Mesenchymal stem cell (in vitro differentiated cells and primary cell): ENCODE results near the gene CIAO3. TPM values are rescaled to one million over a fixed set of nuclear protein-coding genes. Genes with fewer than 3 reads are reported as not detected.

ENCODE experiments used
- DNase-seq: peaks from one replicate; pipeline ENCODE4 v3.0.0-alpha.2; 2013
- H2AFZ ChIP-seq: one replicate; pipeline ENCODE4 v1.6.1; 2013; ENCODE audit warnings: low read depth, mild to moderate bottlenecking, control low read depth, inconsistent platforms, low read length, moderate library complexity
- H2AK5ac ChIP-seq: 2 replicates; pipeline ENCODE4 v1.6.1; 2013; ENCODE audit warnings: low read length, moderate library complexity, mild to moderate bottlenecking, inconsistent platforms; ENCODE audit not compliant: severe bottlenecking
- H2BK120ac ChIP-seq: one replicate; pipeline ENCODE4 v1.6.1; 2013; ENCODE audit warnings: low read depth, mild to moderate bottlenecking, inconsistent platforms, low read length, moderate library complexity
- H2BK12ac ChIP-seq, 2 experiments: one replicate each; pipeline ENCODE4 v1.6.1; 2013; ENCODE audit warnings: inconsistent platforms in 2 of 2, low read length in 2 of 2, mild to moderate bottlenecking in 2 of 2, moderate library complexity in 2 of 2, control low read depth in 1 of 2
- H2BK15ac ChIP-seq: one replicate; pipeline ENCODE4 v1.6.1; 2013; ENCODE audit warnings: mild to moderate bottlenecking, low read depth, inconsistent platforms; ENCODE audit not compliant: poor library complexity, severe bottlenecking
- H2BK5ac ChIP-seq: 2 replicates; pipeline ENCODE4 v1.6.1; 2013; ENCODE audit warnings: low read depth, mild to moderate bottlenecking, low read length, control low read depth, inconsistent platforms; ENCODE audit not compliant: poor library complexity, severe bottlenecking
- H3K14ac ChIP-seq, 2 experiments: one replicate each; pipeline ENCODE4 v1.6.1; 2013; ENCODE audit warnings: inconsistent platforms in 2 of 2, low read length in 2 of 2, control low read depth in 1 of 2, mild to moderate bottlenecking in 1 of 2, moderate library complexity in 1 of 2
- H3K18ac ChIP-seq, 2 experiments: one replicate each; pipeline ENCODE4 v1.6.1; 2013; ENCODE audit warnings: inconsistent platforms in 2 of 2, low read length in 2 of 2, control low read depth in 1 of 2, low read depth in 1 of 2, mild to moderate bottlenecking in 1 of 2
- H3K23ac ChIP-seq, 2 experiments: one replicate each; pipeline ENCODE4 v1.6.1; 2013; ENCODE audit warnings: inconsistent platforms in 2 of 2, low read length in 2 of 2, mild to moderate bottlenecking in 2 of 2, moderate library complexity in 2 of 2, control low read depth in 1 of 2
- H3K27ac ChIP-seq: 2 replicates; pipeline ENCODE4 v1.5.1; 2013; ENCODE audit warnings: mild to moderate bottlenecking, moderate library complexity, low read length, control low read depth, inconsistent platforms; ENCODE audit not compliant: poor library complexity, severe bottlenecking
- H3K27me3 ChIP-seq, 2 experiments: 2 replicates each; pipeline versions ENCODE4 v1.6.1 to v1.7.0; 2013; ENCODE audit warnings: low read length in 2 of 2, mild to moderate bottlenecking in 2 of 2, moderate library complexity in 2 of 2, control low read depth in 1 of 2, inconsistent platforms in 1 of 2; ENCODE audit not compliant: control insufficient read depth in 1 of 2, insufficient read depth in 1 of 2
- H3K36me3 ChIP-seq, 2 experiments: 2 replicates each; pipeline versions ENCODE4 v1.6.1 to v1.7.0; 2013; ENCODE audit warnings: low read length in 2 of 2, control low read depth in 1 of 2, inconsistent platforms in 1 of 2, low read depth in 1 of 2, mild to moderate bottlenecking in 1 of 2; ENCODE audit not compliant: insufficient read depth in 2 of 2, control insufficient read depth in 1 of 2
- H3K4ac ChIP-seq, 2 experiments: one replicate each; pipeline ENCODE4 v1.6.1; 2013; ENCODE audit warnings: inconsistent platforms in 2 of 2, low read length in 2 of 2, mild to moderate bottlenecking in 2 of 2, moderate library complexity in 2 of 2, control low read depth in 1 of 2, low read depth in 1 of 2
- H3K4me1 ChIP-seq: 2 replicates; pipeline ENCODE4 v1.6.1; 2013; ENCODE audit warnings: low read depth, low read length, control low read depth; ENCODE audit not compliant: control insufficient read depth, insufficient read depth
- H3K4me2 ChIP-seq: 2 replicates; pipeline ENCODE4 v1.6.1; 2013; ENCODE audit warnings: low read length, mild to moderate bottlenecking, inconsistent platforms; ENCODE audit not compliant: poor library complexity, severe bottlenecking
- H3K4me3 ChIP-seq, 2 experiments: 2 replicates each; pipeline versions ENCODE4 v1.5.1 to v1.7.0; 2013; ENCODE audit warnings: low read length in 2 of 2, mild to moderate bottlenecking in 2 of 2, control low read depth in 1 of 2, low read depth in 1 of 2; ENCODE audit not compliant: insufficient read depth in 1 of 2
- H3K79me1 ChIP-seq: replicated peaks from 2 replicates; pipeline ENCODE4 v1.6.1; 2013; ENCODE audit warnings: mild to moderate bottlenecking, control low read depth, low read length, inconsistent platforms; ENCODE audit not compliant: poor library complexity, severe bottlenecking
- H3K9ac ChIP-seq: 2 replicates; pipeline ENCODE4 v1.7.0; 2013; ENCODE audit warnings: mild to moderate bottlenecking, low read length, moderate library complexity
- H3K9me3 ChIP-seq: 2 replicates; pipeline ENCODE4 v1.7.0; 2013; ENCODE audit warnings: mild to moderate bottlenecking, low read length; ENCODE audit not compliant: control insufficient read depth
- H4K8ac ChIP-seq: one replicate; pipeline ENCODE4 v1.6.1; 2013; ENCODE audit warnings: inconsistent platforms, mild to moderate bottlenecking, low read length, moderate library complexity
- H4K91ac ChIP-seq: one replicate; pipeline ENCODE4 v1.6.1; 2013; ENCODE audit warnings: mild to moderate bottlenecking, low read length, inconsistent platforms
- WGBS: methylation state at CpG from one replicate; pipeline ENCODE4 v1.1.7; 2013; ENCODE audit warnings: mixed read lengths; 5-methylcytosine and 5-hydroxymethylcytosine counted together
- small RNA-seq: library from polyadenylated mRNA; stranded (forward); fragments of <200 nt; extraction: miRNeasy Mini kit (QIAGEN cat#:217004); gene quantifications from one replicate; pipeline ENCODE3, GENCODE V24; 2013; ENCODE audit warnings: low read depth

CIAO3 gene

DNA sequence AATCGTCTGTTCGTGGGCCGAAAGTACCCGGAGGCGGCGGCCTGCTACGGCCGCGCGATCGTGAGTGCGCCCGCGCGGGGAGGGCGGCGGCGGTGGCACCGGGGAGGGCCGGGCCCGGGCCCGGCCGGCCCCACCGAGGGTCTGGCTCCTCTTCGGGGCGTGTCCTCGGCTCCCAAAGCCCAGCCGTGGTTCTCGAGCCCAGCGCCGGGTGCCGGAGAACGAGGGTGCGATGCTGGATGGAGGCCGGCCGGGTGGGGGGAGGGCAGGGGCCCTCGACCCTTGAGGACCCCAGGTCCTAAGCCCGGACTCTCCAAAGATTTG is 60.2 kb downstream of the CIAO3 start:
- H4K8ac ChIP-seq, result peak overlapping the region; percentile 72
- peaks cover 71% of the 10 kb centered on the region for H3K4me1 ChIP-seq
- WGBS, result under 1% methylated on average over 38 of the region's 38 CpGs
- H2BK15ac ChIP-seq, result no peak overlapping the region
- no peaks in the 10 kb centered on the region for H3K27me3 ChIP-seq
- peak overlapping the region; percentile 52 for H4K91ac ChIP-seq
- H3K9ac ChIP-seq, result peak overlapping the region; percentile 94
- H2BK120ac ChIP-seq, result peak overlapping the region; percentile 45
- H3K4ac ChIP-seq, result peak overlapping the region; percentile 65 to 91
- no peaks in the 10 kb centered on the region for H3K9me3 ChIP-seq
- no peak overlapping the region for H2AK5ac ChIP-seq
- no peak for DNase-seq
- peak overlapping the region; percentile 83 for H3K4me2 ChIP-seq
- H2AFZ ChIP-seq, result no peak overlapping the region
- H3K79me1 ChIP-seq, result peaks cover 14% of the 10 kb centered on the region
- no peak overlapping the region for H3K23ac ChIP-seq
- peaks cover 29 to 58% of the 10 kb centered on the region in 2 experiments for H3K36me3 ChIP-seq
- H3K27ac ChIP-seq, result peak overlapping the region; percentile 59
- H3K18ac ChIP-seq, result peak overlapping the region; percentile 50 to 76
- peak overlapping the region; percentile 80 to 93 for H3K4me3 ChIP-seq
- peak overlapping the region in 1 of 2 experiments; percentile 80 for H3K14ac ChIP-seq
- H2BK5ac ChIP-seq, result peak overlapping the region; percentile 20
- no peak overlapping the region for H2BK12ac ChIP-seq

GRCh38 chr16:679814-680624 is 60.8 kb downstream of the CIAO3 start, which contains the start of gene STUB1:
Gene STUB1, plus strand, starts transcription at chr16:680410. Its CDS starts 116 bp downstream, at chr16:680526.
- H3K14ac ChIP-seq, result peak within 1 kb of the TSS in 1 of 2 experiments; percentile 92
- H2BK5ac ChIP-seq, result peak within 1 kb of the TSS; percentile 20
- H3K36me3 ChIP-seq, result peaks cover 24 to 52% of the 10 kb centered on the region in 2 experiments
- H2AFZ ChIP-seq, result peak within 1 kb of the TSS; percentile 81
- peak within 1 kb of the TSS; percentile 92 for H4K8ac ChIP-seq
- H2BK12ac ChIP-seq, result peak within 1 kb of the TSS in 1 of 2 experiments; percentile 70
- H2BK120ac ChIP-seq, result peak within 1 kb of the TSS; percentile 91
- peak within 1 kb of the TSS; percentile 83 for H4K91ac ChIP-seq
- no peaks in the 10 kb centered on the region for H3K27me3 ChIP-seq
- H3K4me1 ChIP-seq, result peaks cover 71% of the 10 kb centered on the region
- peak; percentile 90 for DNase-seq
- H3K4me2 ChIP-seq, result peak within 1 kb of the TSS; percentile 88
- no peak within 1 kb of the TSS for H2AK5ac ChIP-seq
- H3K18ac ChIP-seq, result peak within 1 kb of the TSS; percentile 58 to 99
- peak within 1 kb of the TSS; percentile 80 to 93 for H3K4me3 ChIP-seq
- peak within 1 kb of the TSS; percentile 88 for H3K27ac ChIP-seq
- H3K9ac ChIP-seq, result peak within 1 kb of the TSS; percentile 94
- peak within 1 kb of the TSS in 1 of 2 experiments; percentile 85 for H3K23ac ChIP-seq
- H3K79me1 ChIP-seq, result peaks cover 8% of the 10 kb centered on the region
- peak within 1 kb of the TSS; percentile 15 for H2BK15ac ChIP-seq
- H3K9me3 ChIP-seq, result no peaks in the 10 kb centered on the region
- H3K4ac ChIP-seq, result peak within 1 kb of the TSS; percentile 91 to 92
- WGBS, result 3% methylated on average over 46 of the region's 91 CpGs

Small RNAs within 50 kb of the gene (small RNA-seq; reads per million reads assigned to genes)
- not detected for gene MIR662
